Measurements from ENCODE around the gene KCNJ6. TPM values are rescaled to one million over a fixed set of nuclear protein-coding genes. Genes with fewer than 3 reads are reported as not detected.
"Not testable (repeated sequence)": the region's sequence is repeated elsewhere in the genome, so short reads cannot be mapped to it uniquely, and the experiment has no call there.

KCNJ6 gene
- total and polyA plus RNA-seq, 8 donors, result 0.03 to 0.28 (median 0.17) TPM

GRCh38 chr21:37665230-37666024 lies 250.8 kb downstream of the KCNJ6 start:
- H3K27ac ChIP-seq, result no peak overlapping the region
- DNase-seq (no peak), ATAC-seq (peak; percentile 54)
- no peaks in the 10 kb centered on the region for H3K27me3 ChIP-seq
- intact Hi-C loops (cut with DNase I), result no loop called here
- no peaks in the 10 kb centered on the region for H3K36me3 ChIP-seq
- TF ChIP-seq, protein P1, sequence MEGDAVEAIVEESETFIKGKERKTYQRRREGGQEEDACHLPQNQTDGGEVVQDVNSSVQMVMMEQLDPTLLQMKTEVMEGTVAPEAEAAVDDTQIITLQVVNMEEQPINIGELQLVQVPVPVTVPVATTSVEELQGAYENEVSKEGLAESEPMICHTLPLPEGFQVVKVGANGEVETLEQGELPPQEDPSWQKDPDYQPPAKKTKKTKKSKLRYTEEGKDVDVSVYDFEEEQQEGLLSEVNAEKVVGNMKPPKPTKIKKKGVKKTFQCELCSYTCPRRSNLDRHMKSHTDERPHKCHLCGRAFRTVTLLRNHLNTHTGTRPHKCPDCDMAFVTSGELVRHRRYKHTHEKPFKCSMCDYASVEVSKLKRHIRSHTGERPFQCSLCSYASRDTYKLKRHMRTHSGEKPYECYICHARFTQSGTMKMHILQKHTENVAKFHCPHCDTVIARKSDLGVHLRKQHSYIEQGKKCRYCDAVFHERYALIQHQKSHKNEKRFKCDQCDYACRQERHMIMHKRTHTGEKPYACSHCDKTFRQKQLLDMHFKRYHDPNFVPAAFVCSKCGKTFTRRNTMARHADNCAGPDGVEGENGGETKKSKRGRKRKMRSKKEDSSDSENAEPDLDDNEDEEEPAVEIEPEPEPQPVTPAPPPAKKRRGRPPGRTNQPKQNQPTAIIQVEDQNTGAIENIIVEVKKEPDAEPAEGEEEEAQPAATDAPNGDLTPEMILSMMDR (IDR thresholded peaks at IDR 0.05), result no peak
- no peak overlapping the region for H3K4me3 ChIP-seq
- H3K9me3 ChIP-seq, result no peaks in the 10 kb centered on the region
- no peaks in the 10 kb centered on the region for H3K4me1 ChIP-seq

DNA sequence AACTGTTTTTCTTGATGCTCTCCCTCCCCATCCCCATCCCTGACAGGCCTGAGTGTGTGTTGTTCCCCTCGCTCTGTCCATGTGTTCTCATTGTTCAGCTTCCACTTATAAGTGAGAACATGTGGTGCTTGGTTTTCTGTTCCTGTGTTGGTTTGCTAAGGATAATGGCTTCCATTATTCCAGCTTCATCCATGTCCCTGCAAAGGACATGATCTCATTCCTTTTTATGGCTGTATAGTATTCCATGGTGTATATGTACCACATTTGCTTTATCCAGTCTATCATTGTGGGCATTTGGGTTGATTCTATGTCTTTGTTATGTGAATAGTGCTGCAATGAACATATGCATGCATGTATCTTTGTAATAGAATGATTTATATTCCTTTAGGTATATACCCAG lies 254.0 kb downstream of the KCNJ6 start:
- H3K36me3 ChIP-seq; H3K9me3 ChIP-seq; DNase-seq; H3K4me3 ChIP-seq; H3K27ac ChIP-seq; H3K27me3 ChIP-seq; H3K4me1 ChIP-seq; intact Hi-C loops (cut with DNase I); ATAC-seq: not testable (repeated sequence)

- TF ChIP-seq, protein P1 (IDR thresholded peaks at IDR 0.05), result no peak
- H3K9me3 ChIP-seq, result no peaks in the 10 kb centered on the region
- intact Hi-C loops (cut with DNase I), result no loop called here
- ATAC-seq (no peak), DNase-seq (no peak)
- H3K4me1 ChIP-seq, result peaks cover 7% of the 10 kb centered on the region in 2 donors
- H3K27me3 ChIP-seq, result no peaks in the 10 kb centered on the region
- no peak overlapping the region for H3K4me3 ChIP-seq
- H3K36me3 ChIP-seq, result no peaks in the 10 kb centered on the region
- no peak overlapping the region for H3K27ac ChIP-seq
These were observed 255.5 kb downstream of the KCNJ6 start for GRCh38 chr21:37660709-37661108.

- H3K9me3 ChIP-seq, result no peaks in the 10 kb centered on the region
- TF ChIP-seq, protein P1 (IDR thresholded peaks at IDR 0.05), result no peak
- DNase-seq (no peak), ATAC-seq (no peak)
- no peak overlapping the region for H3K27ac ChIP-seq
- intact Hi-C loops (cut with DNase I), result no loop called here
- no peaks in the 10 kb centered on the region for H3K36me3 ChIP-seq
- H3K4me1 ChIP-seq, result peaks cover 7% of the 10 kb centered on the region in 2 donors
- no peaks in the 10 kb centered on the region for H3K27me3 ChIP-seq
- no peak overlapping the region for H3K4me3 ChIP-seq
These were observed 256.4 kb downstream of the KCNJ6 start for GRCh38 chr21:37659874-37660273.

DNA sequence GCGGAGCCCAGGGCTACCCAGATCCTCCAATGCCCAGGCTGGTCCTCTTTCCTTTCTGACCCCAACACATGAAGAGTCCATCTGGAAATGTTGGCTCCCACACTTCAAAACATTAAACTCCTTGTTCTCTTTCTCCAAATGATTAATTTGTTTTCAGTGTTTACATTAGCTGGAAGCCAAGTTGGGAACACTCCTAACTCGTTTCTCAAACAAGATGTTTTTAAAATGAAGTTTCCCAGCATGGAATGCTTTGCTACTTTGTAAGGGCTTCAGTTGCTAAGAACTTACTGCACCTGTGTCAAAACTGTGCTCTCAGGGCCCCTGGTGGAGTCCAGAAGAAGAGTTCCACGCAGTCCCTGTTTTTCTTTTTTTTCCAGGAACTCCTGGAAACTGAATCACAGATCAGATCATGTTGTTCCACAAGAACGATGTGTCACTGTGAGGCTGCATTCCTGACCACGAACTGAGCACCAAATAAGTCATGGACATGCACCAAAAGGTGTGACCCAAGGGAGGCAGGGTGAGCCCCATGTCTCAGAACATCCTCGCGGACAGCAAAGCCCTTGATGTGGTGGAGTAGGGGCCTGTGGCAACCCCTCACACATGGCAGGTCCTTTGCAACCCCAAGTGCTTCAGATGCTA lies 257.3 kb downstream of the KCNJ6 start:
- H3K27ac ChIP-seq, result peak overlapping the region; percentile 7 to 53
- peak; percentile 86 for ATAC-seq

More for the DNA sequence above, 257.3 kb downstream of the KCNJ6 start:
- no peak overlapping the region for H3K4me3 ChIP-seq
- H3K9me3 ChIP-seq, result no peaks in the 10 kb centered on the region
- DNase-seq, result peak in 2 of 4 donors; percentile 39 to 63
- H3K36me3 ChIP-seq, result no peaks in the 10 kb centered on the region
- H3K4me1 ChIP-seq, result peaks cover 7% of the 10 kb centered on the region in 2 donors
- TF ChIP-seq, protein P1 (IDR thresholded peaks at IDR 0.05), result no peak
- no peaks in the 10 kb centered on the region for H3K27me3 ChIP-seq
- intact Hi-C loops (cut with DNase I), result no loop called here
